Measurements from ENCODE around the gene ETS1. TPM values are rescaled to one million over a fixed set of nuclear protein-coding genes. Genes with fewer than 3 reads are reported as not detected.

Gene ETS1
- polyA plus RNA-seq, 1 donor (not counting 4 experiments of a cell fraction or from before 2014, with no cell fraction given), result 41.0 TPM

DNA sequence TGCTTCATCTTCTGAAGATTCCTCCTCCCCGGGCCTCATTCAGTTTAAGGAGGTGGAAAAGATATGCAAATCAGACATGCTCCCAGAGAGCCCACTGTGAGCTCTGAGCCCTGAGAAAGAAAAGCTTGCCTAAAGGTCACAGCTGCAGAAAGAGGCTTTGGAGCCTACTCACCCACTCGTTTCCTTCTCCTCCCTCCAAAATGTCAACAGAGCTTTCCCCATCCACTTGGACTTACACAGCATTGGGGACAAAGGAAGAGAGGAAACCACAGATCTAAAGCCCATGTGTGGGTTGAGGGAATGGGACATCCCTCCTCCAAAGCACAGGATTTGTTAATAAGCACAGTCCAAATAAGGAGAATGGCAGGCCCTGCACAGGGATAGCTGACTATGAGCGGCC, 158.4 kb downstream of the ETS1 start:
- Histone ChIP-seq H3K9me3 (ENCODE audit: control insufficient read depth, low read depth, low read length) (no peaks in the 10 kb centered on the region), H3K4me3 (ENCODE audit: control insufficient read depth in 2 of 3, extremely low read depth in 1 of 3, insufficient read depth in 2 of 3, low read depth in 1 of 3, low read length in 3 of 3) (no peak overlapping the region), H3K4me2 (ENCODE audit: control insufficient read depth, extremely low read depth, insufficient read depth, low read depth, low read length) (no peak overlapping the region), H4K20me1 (ENCODE audit: control insufficient read depth, extremely low read depth, insufficient read depth, low read length) (no peaks in the 10 kb centered on the region), H3K36me3 (ENCODE audit: control insufficient read depth in 2 of 2, extremely low read depth in 1 of 2, insufficient read depth in 2 of 2, low read length in 2 of 2) (no peaks in the 10 kb centered on the region), H2AFZ (ENCODE audit: control insufficient read depth, low read length) (no peak overlapping the region), H3K27ac (ENCODE audit: control insufficient read depth, insufficient read depth, low read length) (no peak overlapping the region), H3K79me2 (ENCODE audit: control insufficient read depth, insufficient read depth, low read length) (no peaks in the 10 kb centered on the region), H3K9ac (ENCODE audit: control insufficient read depth, extremely low read depth, insufficient read depth, low read length) (no peak overlapping the region), H3K4me1 (ENCODE audit: control insufficient read depth, extremely low read depth, insufficient read depth, low read length) (no peaks in the 10 kb centered on the region), H3K9me1 (ENCODE audit: control insufficient read depth, extremely low read depth, insufficient read depth, low read length) (no peaks in the 10 kb centered on the region), H3K27me3 (ENCODE audit: control insufficient read depth, extremely low read depth, insufficient read depth, low read length) (no peaks in the 10 kb centered on the region)
- FAIRE-seq (no peak), DNase-seq (ENCODE audit: low read depth, low spot score) (no peak)
- TF ChIP-seq, protein P1, sequence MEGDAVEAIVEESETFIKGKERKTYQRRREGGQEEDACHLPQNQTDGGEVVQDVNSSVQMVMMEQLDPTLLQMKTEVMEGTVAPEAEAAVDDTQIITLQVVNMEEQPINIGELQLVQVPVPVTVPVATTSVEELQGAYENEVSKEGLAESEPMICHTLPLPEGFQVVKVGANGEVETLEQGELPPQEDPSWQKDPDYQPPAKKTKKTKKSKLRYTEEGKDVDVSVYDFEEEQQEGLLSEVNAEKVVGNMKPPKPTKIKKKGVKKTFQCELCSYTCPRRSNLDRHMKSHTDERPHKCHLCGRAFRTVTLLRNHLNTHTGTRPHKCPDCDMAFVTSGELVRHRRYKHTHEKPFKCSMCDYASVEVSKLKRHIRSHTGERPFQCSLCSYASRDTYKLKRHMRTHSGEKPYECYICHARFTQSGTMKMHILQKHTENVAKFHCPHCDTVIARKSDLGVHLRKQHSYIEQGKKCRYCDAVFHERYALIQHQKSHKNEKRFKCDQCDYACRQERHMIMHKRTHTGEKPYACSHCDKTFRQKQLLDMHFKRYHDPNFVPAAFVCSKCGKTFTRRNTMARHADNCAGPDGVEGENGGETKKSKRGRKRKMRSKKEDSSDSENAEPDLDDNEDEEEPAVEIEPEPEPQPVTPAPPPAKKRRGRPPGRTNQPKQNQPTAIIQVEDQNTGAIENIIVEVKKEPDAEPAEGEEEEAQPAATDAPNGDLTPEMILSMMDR (optimal IDR thresholded peaks at IDR 0.05 in 1 of 3, IDR thresholded peaks at IDR 0.05 in 1 of 3, conservative IDR thresholded peaks at IDR 0.05 in 1 of 3; ENCODE audit: extremely low read depth in 1 of 3, insufficient read depth in 2 of 3, low read length in 3 of 3), result no peak
- no peak for TF ChIP-seq EZH2 (IDR thresholded peaks at IDR 0.05; ENCODE audit: low read length)
- dilution Hi-C loops (cut with MboI; ENCODE audit: extremely low pct_ligation_motif_present, low sequenced_read_pairs), result no loop called here

GRCh38 chr11:128424851-128425285, 162.5 kb downstream of the ETS1 start:
- Histone ChIP-seq H3K79me2 (ENCODE audit: control insufficient read depth, insufficient read depth, low read length) (no peaks in the 10 kb centered on the region), H3K9me3 (ENCODE audit: control insufficient read depth, low read depth, low read length) (no peaks in the 10 kb centered on the region), H3K9me1 (ENCODE audit: control insufficient read depth, extremely low read depth, insufficient read depth, low read length) (no peaks in the 10 kb centered on the region), H2AFZ (ENCODE audit: control insufficient read depth, low read length) (no peak overlapping the region), H3K4me2 (ENCODE audit: control insufficient read depth, extremely low read depth, insufficient read depth, low read depth, low read length) (no peak overlapping the region), H3K27ac (ENCODE audit: control insufficient read depth, insufficient read depth, low read length) (no peak overlapping the region), H3K4me1 (ENCODE audit: control insufficient read depth, extremely low read depth, insufficient read depth, low read length) (no peaks in the 10 kb centered on the region), H3K27me3 (ENCODE audit: control insufficient read depth, extremely low read depth, insufficient read depth, low read length) (no peaks in the 10 kb centered on the region), H4K20me1 (ENCODE audit: control insufficient read depth, extremely low read depth, insufficient read depth, low read length) (no peaks in the 10 kb centered on the region), H3K4me3 (ENCODE audit: control insufficient read depth in 2 of 3, extremely low read depth in 1 of 3, insufficient read depth in 2 of 3, low read depth in 1 of 3, low read length in 3 of 3) (no peak overlapping the region), H3K9ac (ENCODE audit: control insufficient read depth, extremely low read depth, insufficient read depth, low read length) (no peak overlapping the region), H3K36me3 (ENCODE audit: control insufficient read depth in 2 of 2, extremely low read depth in 1 of 2, insufficient read depth in 2 of 2, low read length in 2 of 2) (no peaks in the 10 kb centered on the region)
- no peak for FAIRE-seq
- DNase-seq (ENCODE audit: low read depth, low spot score), result no peak
- dilution Hi-C loops (cut with MboI; ENCODE audit: extremely low pct_ligation_motif_present, low sequenced_read_pairs), result no loop called here
- TF ChIP-seq, protein P1 (optimal IDR thresholded peaks at IDR 0.05 in 1 of 3, IDR thresholded peaks at IDR 0.05 in 1 of 3, conservative IDR thresholded peaks at IDR 0.05 in 1 of 3; ENCODE audit: extremely low read depth in 1 of 3, insufficient read depth in 2 of 3, low read length in 3 of 3), result no peak
- no peak for TF ChIP-seq EZH2 (IDR thresholded peaks at IDR 0.05; ENCODE audit: low read length)

Measured in keratinocyte (primary cell).